ENCODE data around the gene GALNT8.

Gene GALNT8

GRCh38 chr12:4817880-4818279, 97.7 kb downstream of the GALNT8 start:
- TF ChIP-seq CTCF (IDR thresholded peaks at IDR 0.05; ENCODE audit: extremely low read depth, missing control alignments): no peak
- DNase-seq (ENCODE audit: low spot score): no peak

GRCh38 chr12:4819654-4820053, 99.5 kb downstream of the GALNT8 start:
- TF ChIP-seq CTCF (IDR thresholded peaks at IDR 0.05; ENCODE audit: extremely low read depth, missing control alignments): no peak
- DNase-seq (ENCODE audit: low spot score): peak; percentile 66

- TF ChIP-seq CTCF (IDR thresholded peaks at IDR 0.05; ENCODE audit: extremely low read depth, missing control alignments): no peak
- no peak for DNase-seq (ENCODE audit: low spot score)
Observed at GRCh38 chr12:4820971-4821370, 100.8 kb downstream of the GALNT8 start.
